Neural cell (in vitro differentiated cells): ENCODE measurements around the gene RPUSD1. TPM values are rescaled to one million over a fixed set of nuclear protein-coding genes. Genes with fewer than 3 reads are reported as not detected.
"Not testable (repeated sequence)": the region's sequence is repeated elsewhere in the genome, so short reads cannot be mapped to it uniquely, and the experiment has no call there.

Experiments
- H2AFZ ChIP-seq: fragments of 200-600, 300-800 bp; sonication (generic), shearing (Covaris generic); 2 replicates; pipeline ENCODE4 v1.6.0; 2014; ENCODE audit warnings: low read depth, mild to moderate bottlenecking, antibody characterized with exemption, low read length, moderate library complexity
- H3F3A ChIP-seq: fragments of 200-600 bp; shearing (Covaris generic); 2 replicates; pipeline ENCODE4 v1.6.1; 2016; ENCODE audit warnings: mild to moderate bottlenecking, moderate library complexity, mixed read lengths, antibody characterized with exemption, low read length; ENCODE audit not compliant: insufficient read depth, poor library complexity, severe bottlenecking
- H3K27ac ChIP-seq: fragments of 200-600, 300-800 bp; sonication (generic), shearing (Covaris generic); 2 replicates; pipeline ENCODE4 v1.5.1; 2014; ENCODE audit warnings: mild to moderate bottlenecking, low read length, moderate library complexity
- H3K27me3 ChIP-seq: fragments of 300-800, 200-600 bp; sonication (generic), shearing (Covaris generic); 2 replicates; pipeline ENCODE4 v1.6.0; 2014; ENCODE audit warnings: mild to moderate bottlenecking, low read depth, low read length, moderate library complexity; ENCODE audit not compliant: insufficient read depth
- H3K36me3 ChIP-seq: fragments of 300-800, 200-600 bp; sonication (generic), shearing (Covaris generic); 2 replicates; pipeline ENCODE4 v1.5.1; 2014; ENCODE audit warnings: mild to moderate bottlenecking, antibody characterized with exemption, low read length, moderate library complexity; ENCODE audit not compliant: insufficient read depth
- H3K4me2 ChIP-seq: fragments of 300-800, 200-600 bp; sonication (generic), shearing (Covaris generic); 2 replicates; pipeline ENCODE4 v1.6.0; 2014; ENCODE audit warnings: mild to moderate bottlenecking, low read length
- H3K4me3 ChIP-seq: fragments of 300-800, 200-600 bp; sonication (generic), shearing (Covaris generic); 2 replicates; pipeline ENCODE4 v1.5.1; 2014; ENCODE audit warnings: mild to moderate bottlenecking, low read length, moderate library complexity
- H3K79me2 ChIP-seq: fragments of 200-600 bp; shearing (Covaris generic); replicated peaks from 2 replicates; pipeline ENCODE4 v1.6.0; 2014; ENCODE audit warnings: mild to moderate bottlenecking, low read length, moderate library complexity; ENCODE audit not compliant: insufficient read depth
- H3K9ac ChIP-seq: fragments of 300-800, 200-600 bp; sonication (generic), shearing (Covaris generic); 2 replicates; pipeline ENCODE4 v1.6.1; 2016; ENCODE audit warnings: mild to moderate bottlenecking, low read length, mixed read lengths
- H3K9me2 ChIP-seq: fragments of 200-600 bp; shearing (Covaris generic); 2 replicates; pipeline ENCODE4 v1.6.1; 2016; ENCODE audit warnings: mild to moderate bottlenecking, low read length, mixed read lengths; ENCODE audit not compliant: insufficient read depth
- H3K9me3 ChIP-seq: fragments of 200-600, 300-800 bp; sonication (generic), shearing (Covaris generic); 2 replicates; pipeline ENCODE4 v1.6.1; 2016; ENCODE audit warnings: mild to moderate bottlenecking, mixed run types, low read length, moderate library complexity, mixed read lengths
- H4K20me1 ChIP-seq: fragments of 200-600 bp; shearing (Covaris generic); 2 replicates; pipeline ENCODE4 v1.6.1; 2016; ENCODE audit warnings: mild to moderate bottlenecking, mixed run types; ENCODE audit not compliant: insufficient read depth
- EP300 ChIP-seq: fragments of 450-650 bp; conservative IDR thresholded peaks from 2 replicates; pipeline ENCODE4 v1.6.1; 2014; ENCODE audit warnings: antibody characterized with exemption, mild to moderate bottlenecking, moderate library complexity; ENCODE audit not compliant: poor library complexity, severe bottlenecking
- EZH2 ChIP-seq: fragments of 200-600, 300-800 bp; shearing (Covaris generic), sonication (generic); IDR thresholded peaks from 2 replicates; pipeline ENCODE4 v1.6.1; 2014; ENCODE audit warnings: antibody characterized with exemption, low read length, borderline replicate concordance, mild to moderate bottlenecking; ENCODE audit not compliant: insufficient read depth, poor library complexity, severe bottlenecking
- MXI1 ChIP-seq: fragments of 450-650 bp; conservative IDR thresholded peaks from 2 replicates; pipeline ENCODE4 v1.6.1; 2014; ENCODE audit warnings: antibody characterized with exemption, mild to moderate bottlenecking; ENCODE audit not compliant: poor library complexity, severe bottlenecking
- POLR2AphosphoS5 ChIP-seq: IDR thresholded peaks from 2 replicates; pipeline ENCODE4 v1.6.1; 2012
- RAD21 ChIP-seq: fragments of 450-650 bp; conservative IDR thresholded peaks from 2 replicates; pipeline ENCODE4 v1.6.1; 2014; ENCODE audit warnings: antibody characterized with exemption, mild to moderate bottlenecking, moderate library complexity
- REST ChIP-seq: IDR thresholded peaks from 2 replicates; pipeline ENCODE4 v1.6.1; 2012; ENCODE audit warnings: borderline replicate concordance
- SMC3 ChIP-seq: fragments of 450-650 bp; conservative IDR thresholded peaks from 2 replicates; pipeline ENCODE4 v1.6.1; 2014; ENCODE audit warnings: antibody characterized with exemption, mild to moderate bottlenecking, moderate library complexity; ENCODE audit not compliant: poor library complexity
- TAF1 ChIP-seq: IDR thresholded peaks from 2 replicates; pipeline ENCODE4 v1.6.1; 2012; ENCODE audit warnings: low read depth
- polyA plus RNA-seq: library from polyadenylated mRNA; depleted of rRNA; stranded (reverse); fragments of >200 nt; gene quantifications from 2 replicates; pipeline ENCODE4 v1.2.3, GENCODE V29; 2014
- TF ChIP-seq, protein P1 (sequence below): fragments of 450-650 bp; IDR thresholded peaks from 2 replicates; pipeline ENCODE4 v1.5.1; 2014; ENCODE audit warnings: antibody characterized with exemption, mild to moderate bottlenecking, moderate library complexity; ENCODE audit not compliant: poor library complexity, severe bottlenecking

The RPUSD1 gene
- polyA plus RNA-seq, 1 donor from 2014 or later = 42.4 TPM

GRCh38 chr16:776824-777223, 11.4 kb downstream of the RPUSD1 start:
- no peak overlapping the region for H3K27ac ChIP-seq

DNA sequence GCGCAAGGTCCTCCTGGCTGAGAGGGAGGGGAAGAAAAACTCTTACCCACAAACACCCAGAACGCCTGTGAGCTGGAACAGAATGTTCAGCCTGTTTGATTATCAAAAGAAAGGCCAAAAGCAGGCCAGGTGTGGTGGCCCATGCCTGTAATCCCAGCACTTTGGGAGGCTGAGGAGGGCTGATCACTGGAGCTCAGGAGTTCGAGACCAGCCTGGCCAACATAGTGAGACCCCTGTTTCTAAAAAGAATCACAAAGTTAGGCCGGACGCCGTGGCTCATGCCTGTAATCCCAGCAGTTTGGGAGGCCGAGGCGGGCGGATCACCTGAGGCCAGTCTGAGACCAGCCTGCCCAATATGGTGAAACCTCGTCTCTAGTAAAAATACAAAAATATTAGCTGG, 11.9 kb downstream of the RPUSD1 start:
- H2AFZ ChIP-seq, H3K27me3 ChIP-seq, H3K4me3 ChIP-seq, H3K79me2 ChIP-seq, H4K20me1 ChIP-seq, H3K9me3 ChIP-seq, H3K27ac ChIP-seq, H3F3A ChIP-seq, H3K9ac ChIP-seq, H3K36me3 ChIP-seq, H3K4me2 ChIP-seq, H3K9me2 ChIP-seq: not testable (repeated sequence)

More at GRCh38 chr16:776824-777223, 11.4 kb downstream of the RPUSD1 start:
- Histone ChIP-seq H3F3A (no peaks in the 10 kb centered on the region), H2AFZ (no peak overlapping the region), H3K36me3 (no peaks in the 10 kb centered on the region), H3K27me3 (no peaks in the 10 kb centered on the region), H3K9me3 (no peaks in the 10 kb centered on the region), H3K9ac (no peak overlapping the region), H4K20me1 (no peaks in the 10 kb centered on the region), H3K9me2 (no peaks in the 10 kb centered on the region), H3K4me2 (no peak overlapping the region), H3K4me3 (no peak overlapping the region), H3K79me2 (no peaks in the 10 kb centered on the region)
- TF ChIP-seq EP300 = no peak
- TF ChIP-seq EZH2 = no peak
- TF ChIP-seq SMC3 = no peak
- TF ChIP-seq REST = no peak
- TF ChIP-seq POLR2AphosphoS5 = no peak
- TF ChIP-seq, protein P1, sequence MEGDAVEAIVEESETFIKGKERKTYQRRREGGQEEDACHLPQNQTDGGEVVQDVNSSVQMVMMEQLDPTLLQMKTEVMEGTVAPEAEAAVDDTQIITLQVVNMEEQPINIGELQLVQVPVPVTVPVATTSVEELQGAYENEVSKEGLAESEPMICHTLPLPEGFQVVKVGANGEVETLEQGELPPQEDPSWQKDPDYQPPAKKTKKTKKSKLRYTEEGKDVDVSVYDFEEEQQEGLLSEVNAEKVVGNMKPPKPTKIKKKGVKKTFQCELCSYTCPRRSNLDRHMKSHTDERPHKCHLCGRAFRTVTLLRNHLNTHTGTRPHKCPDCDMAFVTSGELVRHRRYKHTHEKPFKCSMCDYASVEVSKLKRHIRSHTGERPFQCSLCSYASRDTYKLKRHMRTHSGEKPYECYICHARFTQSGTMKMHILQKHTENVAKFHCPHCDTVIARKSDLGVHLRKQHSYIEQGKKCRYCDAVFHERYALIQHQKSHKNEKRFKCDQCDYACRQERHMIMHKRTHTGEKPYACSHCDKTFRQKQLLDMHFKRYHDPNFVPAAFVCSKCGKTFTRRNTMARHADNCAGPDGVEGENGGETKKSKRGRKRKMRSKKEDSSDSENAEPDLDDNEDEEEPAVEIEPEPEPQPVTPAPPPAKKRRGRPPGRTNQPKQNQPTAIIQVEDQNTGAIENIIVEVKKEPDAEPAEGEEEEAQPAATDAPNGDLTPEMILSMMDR = no peak
- no peak for TF ChIP-seq RAD21
- TF ChIP-seq TAF1 = no peak
- TF ChIP-seq MXI1 = no peak

DNA sequence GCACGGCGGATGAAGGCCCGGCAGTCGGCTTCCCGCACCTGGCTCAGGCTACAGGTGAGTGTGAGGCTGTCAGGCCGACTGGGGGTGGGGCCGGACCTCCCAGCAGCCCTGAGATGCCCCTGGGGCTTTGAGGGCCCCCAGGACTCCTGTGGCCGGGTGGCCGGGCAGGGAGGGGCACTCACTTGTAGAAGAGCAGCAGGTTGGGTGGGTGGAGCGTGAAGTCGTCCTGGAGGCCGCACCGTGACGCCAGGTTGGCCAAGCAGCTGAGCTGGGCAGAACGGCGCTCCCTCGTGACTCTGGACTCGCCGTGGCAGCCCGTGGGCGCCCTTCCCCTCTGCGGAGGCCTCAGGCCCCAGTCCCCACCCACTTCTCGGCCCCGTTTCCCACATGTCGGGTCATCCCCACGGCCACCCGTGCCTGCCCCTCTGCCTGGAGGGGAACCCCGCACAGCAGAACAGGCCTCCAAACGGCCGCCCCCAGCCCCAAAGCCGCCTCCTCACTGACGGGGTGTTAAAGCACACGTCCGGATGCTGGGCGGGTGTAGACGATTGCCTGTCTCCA, 12.9 kb downstream of the RPUSD1 start:
- Histone ChIP-seq H3F3A (no peaks in the 10 kb centered on the region), H3K79me2 (no peaks in the 10 kb centered on the region), H3K9me2 (no peaks in the 10 kb centered on the region), H4K20me1 (no peaks in the 10 kb centered on the region), H3K36me3 (no peaks in the 10 kb centered on the region), H3K9ac (no peak overlapping the region), H3K9me3 (no peaks in the 10 kb centered on the region), H2AFZ (no peak overlapping the region), H3K4me3 (no peak overlapping the region), H3K27ac (no peak overlapping the region), H3K4me2 (no peak overlapping the region), H3K27me3 (no peaks in the 10 kb centered on the region)
- no peak for TF ChIP-seq SMC3
- no peak for TF ChIP-seq RAD21
- no peak for TF ChIP-seq EP300
- no peak for TF ChIP-seq REST
- TF ChIP-seq POLR2AphosphoS5 = no peak
- TF ChIP-seq TAF1 = no peak
- no peak for TF ChIP-seq EZH2
- TF ChIP-seq MXI1 = no peak
- TF ChIP-seq, protein P1 = no peak
